NT2/D1 (cell line): ENCODE data around the gene MAP1B.

Experiments
- DNase-seq: peaks from one replicate; pipeline ENCODE4 v3.0.0-alpha.2; 2011; ENCODE audit warnings: low read depth, low spot score
- H3K27me3 ChIP-seq: 2 replicates; pipeline ENCODE4 v1.6.0; 2011; ENCODE audit warnings: mild to moderate bottlenecking; ENCODE audit not compliant: insufficient read length, insufficient read depth
- H3K36me3 ChIP-seq: 2 replicates; pipeline ENCODE4 v1.6.1; 2011; ENCODE audit warnings: mild to moderate bottlenecking, low read length, mixed read lengths; ENCODE audit not compliant: insufficient read depth, insufficient read length
- H3K4me1 ChIP-seq: 2 replicates; pipeline ENCODE4 v1.5.1; 2011; ENCODE audit not compliant: insufficient read depth, insufficient read length
- H3K4me3 ChIP-seq: 2 replicates; pipeline ENCODE4 v1.5.1; 2011; ENCODE audit warnings: low read depth; ENCODE audit not compliant: insufficient read length
- H3K9ac ChIP-seq: 2 replicates; pipeline ENCODE4 v1.6.0; 2011; ENCODE audit warnings: low read depth; ENCODE audit not compliant: insufficient read length
- H3K9me3 ChIP-seq: 2 replicates; pipeline ENCODE4 v1.5.1; 2011; ENCODE audit warnings: mild to moderate bottlenecking, low read length; ENCODE audit not compliant: insufficient read depth
- SUZ12 ChIP-seq: IDR thresholded peaks from 2 replicates; pipeline ENCODE4 v1.6.1; 2011; ENCODE audit not compliant: insufficient read length, insufficient read depth; ENCODE audit errors: extremely low read depth
- YY1 ChIP-seq: IDR thresholded peaks from 2 replicates; pipeline ENCODE4 v1.6.1; 2011; ENCODE audit not compliant: insufficient read length, insufficient read depth
- ZNF274 ChIP-seq: IDR thresholded peaks from 2 replicates; pipeline ENCODE4 v1.6.1; 2011; ENCODE audit warnings: mild to moderate bottlenecking, low read depth, low read length

Gene MAP1B

GRCh38 chr5:72206994-72207393 is 99.7 kb downstream of the MAP1B start:
- DNase-seq: no peak
- no peak overlapping the region for H3K4me3 ChIP-seq
- H3K27me3 ChIP-seq: no peaks in the 10 kb centered on the region
- H3K9ac ChIP-seq: no peak overlapping the region
- H3K36me3 ChIP-seq: peaks cover 56% of the 10 kb centered on the region
- peaks cover 3% of the 10 kb centered on the region for H3K4me1 ChIP-seq
- TF ChIP-seq YY1 (no peak), SUZ12 (no peak)
- no peaks in the 10 kb centered on the region for H3K9me3 ChIP-seq

DNA sequence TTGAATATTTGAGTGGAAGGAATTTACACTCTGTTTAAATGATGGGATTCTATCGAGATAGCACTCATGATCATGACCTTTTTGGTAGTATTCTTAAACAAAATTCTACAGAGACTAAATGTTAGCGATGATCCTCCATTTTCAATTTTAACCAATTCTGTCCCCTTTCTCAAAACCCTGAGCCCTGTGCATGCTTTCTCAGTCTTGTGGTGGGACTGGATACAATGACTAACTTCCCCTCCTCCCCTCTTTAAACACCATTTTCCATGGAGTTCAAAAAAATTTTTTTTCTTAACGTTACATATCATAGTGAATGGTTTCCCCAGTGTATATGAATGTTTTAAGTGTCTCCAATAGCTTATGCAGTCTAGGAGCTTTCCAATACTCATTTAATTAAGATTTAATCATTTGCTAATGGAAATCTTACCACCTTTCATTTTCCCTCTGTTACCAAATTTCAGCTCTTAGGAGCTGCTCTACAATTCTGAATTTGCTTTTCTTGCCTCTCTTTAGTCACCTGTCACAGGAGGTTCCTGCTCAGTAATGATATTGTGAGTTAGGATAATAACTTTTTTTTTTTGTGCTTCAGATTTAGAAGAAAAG is 101.2 kb downstream of the MAP1B start:
- Histone ChIP-seq H3K9me3 (no peaks in the 10 kb centered on the region), H3K4me1 (peaks cover 3% of the 10 kb centered on the region), H3K36me3 (peaks cover 42% of the 10 kb centered on the region), H3K4me3 (no peak overlapping the region), H3K9ac (no peak overlapping the region), H3K27me3 (no peaks in the 10 kb centered on the region)
- TF ChIP-seq ZNF274 (no peak), YY1 (no peak), SUZ12 (no peak)
- DNase-seq: no peak

- H3K4me3 ChIP-seq: no peak overlapping the region
Measured at GRCh38 chr5:72209147-72210115, 102.2 kb downstream of the MAP1B start.

GRCh38 chr5:72210888-72211678 is 103.8 kb downstream of the MAP1B start:
- H3K4me3 ChIP-seq: no peak overlapping the region
- TF ChIP-seq ZNF274 (no peak), SUZ12 (no peak), YY1 (no peak)
- peaks cover 3% of the 10 kb centered on the region for H3K4me1 ChIP-seq
- H3K9ac ChIP-seq: no peak overlapping the region
- peaks cover 22% of the 10 kb centered on the region for H3K36me3 ChIP-seq
- no peaks in the 10 kb centered on the region for H3K9me3 ChIP-seq
- no peaks in the 10 kb centered on the region for H3K27me3 ChIP-seq
- DNase-seq: no peak

More at GRCh38 chr5:72209147-72210115, 102.2 kb downstream of the MAP1B start:
- no peak overlapping the region for H3K9ac ChIP-seq
- H3K9me3 ChIP-seq: no peaks in the 10 kb centered on the region
- DNase-seq: no peak
- TF ChIP-seq SUZ12: no peak
- peaks cover 36% of the 10 kb centered on the region for H3K36me3 ChIP-seq
- no peaks in the 10 kb centered on the region for H3K27me3 ChIP-seq
- peaks cover 3% of the 10 kb centered on the region for H3K4me1 ChIP-seq

DNA sequence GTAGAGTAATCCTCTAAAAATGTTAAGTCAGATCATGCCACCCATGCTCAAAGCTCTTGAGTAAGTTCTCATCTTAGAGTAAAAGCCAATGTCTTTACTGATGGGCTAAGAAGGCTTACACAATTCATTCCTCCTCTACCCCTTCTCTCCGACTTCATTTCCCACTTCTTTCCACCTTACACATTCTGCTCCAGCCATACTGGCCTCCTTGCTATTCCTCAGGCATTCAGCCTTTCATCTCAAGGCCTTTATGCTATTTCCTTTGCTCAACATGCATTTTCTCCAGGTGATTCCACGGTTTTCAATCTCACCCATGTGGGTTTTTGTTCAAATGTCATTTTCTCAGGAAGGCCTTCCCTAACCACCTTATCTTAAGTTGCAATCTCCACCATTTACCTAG is 104.9 kb downstream of the MAP1B start:
- no peaks in the 10 kb centered on the region for H3K27me3 ChIP-seq
- no peak overlapping the region for H3K9ac ChIP-seq
- peaks cover 21% of the 10 kb centered on the region for H3K36me3 ChIP-seq
- DNase-seq: no peak
- H3K4me3 ChIP-seq: no peak overlapping the region
- TF ChIP-seq YY1 (no peak), SUZ12 (no peak), ZNF274 (no peak)
- H3K4me1 ChIP-seq: peaks cover 3% of the 10 kb centered on the region
- H3K9me3 ChIP-seq: no peaks in the 10 kb centered on the region

- Histone ChIP-seq H3K4me1 (peaks cover 3% of the 10 kb centered on the region), H3K4me3 (no peak overlapping the region), H3K9me3 (no peaks in the 10 kb centered on the region), H3K36me3 (peaks cover 27% of the 10 kb centered on the region), H3K27me3 (no peaks in the 10 kb centered on the region), H3K9ac (no peak overlapping the region)
- DNase-seq: no peak
- TF ChIP-seq ZNF274: no peak
- TF ChIP-seq SUZ12: no peak
- no peak for TF ChIP-seq YY1
Measured at GRCh38 chr5:72213482-72213881, 106.2 kb downstream of the MAP1B start.

DNA sequence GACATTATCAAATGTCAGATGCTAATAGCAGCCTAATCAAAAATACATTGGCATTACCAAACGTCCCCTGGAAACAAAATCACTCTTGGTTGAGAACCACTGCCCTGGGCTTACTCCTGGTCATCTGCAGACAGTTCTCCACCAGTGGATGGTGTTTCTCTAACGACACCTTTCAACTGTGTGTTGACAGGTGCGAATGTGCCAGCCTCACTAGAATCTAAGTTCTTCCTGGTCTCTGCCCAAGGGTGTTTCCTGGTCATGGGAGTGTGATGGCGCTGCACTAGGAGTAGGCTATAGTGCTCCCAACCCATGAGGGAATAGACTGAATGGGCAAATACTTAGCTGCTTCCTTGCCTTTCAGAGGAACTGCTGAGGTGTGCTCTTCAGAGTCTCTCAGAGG is 106.9 kb downstream of the MAP1B start:
- peaks cover 3% of the 10 kb centered on the region for H3K4me1 ChIP-seq
- H3K36me3 ChIP-seq: peaks cover 34% of the 10 kb centered on the region
- no peak overlapping the region for H3K4me3 ChIP-seq
- no peaks in the 10 kb centered on the region for H3K27me3 ChIP-seq
- H3K9ac ChIP-seq: no peak overlapping the region
- TF ChIP-seq ZNF274 (no peak), SUZ12 (no peak), YY1 (no peak)
- no peak for DNase-seq
- H3K9me3 ChIP-seq: no peaks in the 10 kb centered on the region
